Tibial nerve (tissue), 4 donors: ENCODE measurements around the gene UBL4B. TPM values are rescaled to one million over a fixed set of nuclear protein-coding genes. Genes with fewer than 3 reads are reported as not detected.
A peak's percentile ranks its signal among the peaks of the same experiment; 100 is the strongest.

Experiments used
- DNase-seq, 2 donors: peaks; one replicate each; pipeline ENCODE4 v3.0.0-alpha.2; 2019; ENCODE audit warnings: low spot score in 2 of 2
- H3K27ac ChIP-seq, 4 donors: fragments of 200-600 bp; sonication (generic) in 3 of 4; one replicate each; pipeline ENCODE4 v1.5.1; 2017 to 2019; ENCODE audit warnings: mild to moderate bottlenecking in 1 of 4
- H3K27me3 ChIP-seq, 2 donors: fragments of 200-600 bp; sonication (generic) in 1 of 2; one replicate each; pipeline versions ENCODE4 v1.5.1 to v1.6.0; 2017 to 2019
- H3K36me3 ChIP-seq, 3 donors: fragments of 200-600 bp; sonication (generic); one replicate each; pipeline ENCODE4 v1.5.1; 2018 to 2019
- H3K4me1 ChIP-seq, 4 donors: fragments of 200-600 bp; sonication (generic) in 3 of 4; one replicate each; pipeline ENCODE4 v1.5.1; 2017 to 2019
- H3K4me3 ChIP-seq, 4 donors: fragments of 200-600 bp; sonication (generic) in 3 of 4; one replicate each; pipeline ENCODE4 v1.5.1; 2017 to 2019; ENCODE audit warnings: mild to moderate bottlenecking in 1 of 4, moderate library complexity in 1 of 4
- H3K9me3 ChIP-seq, 4 donors: fragments of 200-600 bp; sonication (generic) in 3 of 4; one replicate each; pipeline ENCODE4 v1.5.1; 2017 to 2019
- EP300 ChIP-seq, 2 donors: sonication (generic); formaldehyde crosslinking; IDR thresholded peaks; one replicate each; pipeline ENCODE4 v1.6.1; 2017; ENCODE audit warnings: antibody characterized with exemption in 2 of 2, mild to moderate bottlenecking in 1 of 2
- POLR2A ChIP-seq, 2 donors: fragments of 450-650 bp; IDR thresholded peaks; one replicate each; pipeline ENCODE4 v1.6.1; 2017; ENCODE audit warnings: antibody characterized with exemption in 2 of 2, mild to moderate bottlenecking in 2 of 2, moderate library complexity in 2 of 2
- WGBS, 2 donors: methylation state at CpG; one replicate each; pipeline ENCODE4 v1.1.5; 2018; 5-methylcytosine and 5-hydroxymethylcytosine counted together
- total RNA-seq, 4 donors: library from RNA; depleted of rRNA; stranded (reverse); fragments of >200 nt; gene quantifications; one replicate each; pipeline ENCODE4 v1.1.0, GENCODE V29; 2016
- TF ChIP-seq, protein P1 (sequence below), 5 experiments: fragments of 200-600 bp in 3 of 5; fragments of 450-650 bp in 2 of 5; sonication (generic) in 3 of 5; IDR thresholded peaks; one replicate each; pipeline ENCODE4 v1.5.1; 2016 to 2019; ENCODE audit warnings: antibody characterized with exemption in 5 of 5, mild to moderate bottlenecking in 3 of 5, moderate library complexity in 2 of 5

Gene UBL4B
- total RNA-seq, 4 donors from 2014 or later: 0.42 TPM; not detected in 3

DNA sequence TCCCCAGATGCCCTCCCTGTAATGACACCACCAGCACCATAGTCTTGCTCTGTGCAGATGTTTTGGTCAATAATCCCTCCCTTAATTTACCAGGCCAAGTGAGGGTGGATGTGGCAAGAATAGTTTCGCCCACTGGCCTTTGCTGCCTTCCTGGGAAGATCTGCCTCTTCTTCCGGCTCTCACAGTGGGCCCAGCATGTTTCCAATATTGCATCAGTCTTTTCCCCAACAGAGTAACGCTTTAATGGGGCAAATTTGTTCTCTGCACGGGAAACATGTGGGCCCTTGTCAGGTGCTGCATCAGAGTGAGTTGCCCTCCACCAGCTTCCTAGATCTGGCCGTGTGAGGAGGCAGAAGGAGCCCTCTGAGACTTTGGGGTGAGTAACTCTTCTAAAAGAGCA, 29.8 kb upstream of the UBL4B start:
- H3K4me1 ChIP-seq: peaks cover 0 to 13% (median 5%) of the 10 kb centered on the region in 4 donors
- H3K27me3 ChIP-seq: peaks cover 0 to 17% of the 10 kb centered on the region in 2 donors
- DNase-seq: no peak
- H3K27ac ChIP-seq: no peak overlapping the region
- H3K4me3 ChIP-seq: no peak overlapping the region
- no peak for TF ChIP-seq POLR2A (IDR thresholded peaks at IDR 0.05)
- no peak for TF ChIP-seq EP300 (IDR thresholded peaks at IDR 0.05)
- 83 to 94% methylated on average over 5 of the region's 5 CpGs for WGBS, 2 donors
- H3K9me3 ChIP-seq: no peaks in the 10 kb centered on the region
- H3K36me3 ChIP-seq: no peaks in the 10 kb centered on the region

DNA sequence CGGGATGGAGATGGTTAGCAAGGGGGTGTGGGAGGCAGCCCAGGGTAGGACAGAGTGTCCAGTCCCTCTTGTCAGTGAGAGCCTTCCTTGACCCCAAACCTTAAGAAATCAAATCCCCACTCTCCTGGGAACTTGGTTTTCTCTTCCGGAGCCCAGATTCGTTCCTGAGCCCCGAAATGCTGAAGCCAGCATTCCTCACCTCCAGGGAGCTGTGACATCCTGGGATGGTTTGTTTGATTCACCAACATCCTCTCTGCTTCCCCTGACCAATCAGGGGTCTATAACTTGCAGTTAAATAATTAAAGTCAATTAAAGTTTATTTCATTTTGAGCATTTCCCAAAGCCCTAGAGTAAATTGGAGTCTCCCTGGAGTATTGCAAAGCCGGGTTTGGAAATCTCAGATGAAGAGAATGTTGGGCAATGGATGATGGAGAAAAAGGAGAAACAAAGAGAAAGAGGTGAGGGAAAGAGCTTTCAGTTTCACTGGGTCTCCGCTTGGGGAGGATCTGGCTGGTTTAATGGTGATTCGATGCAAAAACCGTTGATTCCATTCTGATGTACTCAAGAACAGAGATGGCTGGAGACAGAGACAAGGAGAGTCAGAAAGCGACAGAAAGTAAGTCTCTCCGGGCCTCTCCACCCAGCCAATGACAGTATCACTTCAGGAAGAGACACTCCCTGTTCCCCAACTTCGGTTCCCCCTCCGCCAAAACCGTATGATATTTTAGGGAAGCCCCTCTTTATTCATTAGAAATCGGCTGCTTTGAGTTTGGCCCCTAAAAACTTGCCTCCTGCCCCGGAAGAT, 29.0 kb upstream of the UBL4B start:
- Histone ChIP-seq H3K4me3 (peak overlapping the region; percentile 57 to 72 (median 61)), H3K9me3 (no peaks in the 10 kb centered on the region), H3K27me3 (peaks cover 0 to 17% of the 10 kb centered on the region in 2 donors), H3K27ac (peak overlapping the region in 3 of 4 donors; percentile 74 to 80 (median 76)), H3K4me1 (peaks cover 0 to 13% (median 5%) of the 10 kb centered on the region in 4 donors), H3K36me3 (no peaks in the 10 kb centered on the region)
- TF ChIP-seq, protein P1, sequence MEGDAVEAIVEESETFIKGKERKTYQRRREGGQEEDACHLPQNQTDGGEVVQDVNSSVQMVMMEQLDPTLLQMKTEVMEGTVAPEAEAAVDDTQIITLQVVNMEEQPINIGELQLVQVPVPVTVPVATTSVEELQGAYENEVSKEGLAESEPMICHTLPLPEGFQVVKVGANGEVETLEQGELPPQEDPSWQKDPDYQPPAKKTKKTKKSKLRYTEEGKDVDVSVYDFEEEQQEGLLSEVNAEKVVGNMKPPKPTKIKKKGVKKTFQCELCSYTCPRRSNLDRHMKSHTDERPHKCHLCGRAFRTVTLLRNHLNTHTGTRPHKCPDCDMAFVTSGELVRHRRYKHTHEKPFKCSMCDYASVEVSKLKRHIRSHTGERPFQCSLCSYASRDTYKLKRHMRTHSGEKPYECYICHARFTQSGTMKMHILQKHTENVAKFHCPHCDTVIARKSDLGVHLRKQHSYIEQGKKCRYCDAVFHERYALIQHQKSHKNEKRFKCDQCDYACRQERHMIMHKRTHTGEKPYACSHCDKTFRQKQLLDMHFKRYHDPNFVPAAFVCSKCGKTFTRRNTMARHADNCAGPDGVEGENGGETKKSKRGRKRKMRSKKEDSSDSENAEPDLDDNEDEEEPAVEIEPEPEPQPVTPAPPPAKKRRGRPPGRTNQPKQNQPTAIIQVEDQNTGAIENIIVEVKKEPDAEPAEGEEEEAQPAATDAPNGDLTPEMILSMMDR (IDR thresholded peaks at IDR 0.05): no peak
- TF ChIP-seq POLR2A (IDR thresholded peaks at IDR 0.05) (no peak), EP300 (IDR thresholded peaks at IDR 0.05) (no peak)
- DNase-seq: peak in 1 of 2 donors; percentile 7
- 30 to 37% methylated on average over 15 of the region's 15 CpGs for WGBS, 2 donors

DNA sequence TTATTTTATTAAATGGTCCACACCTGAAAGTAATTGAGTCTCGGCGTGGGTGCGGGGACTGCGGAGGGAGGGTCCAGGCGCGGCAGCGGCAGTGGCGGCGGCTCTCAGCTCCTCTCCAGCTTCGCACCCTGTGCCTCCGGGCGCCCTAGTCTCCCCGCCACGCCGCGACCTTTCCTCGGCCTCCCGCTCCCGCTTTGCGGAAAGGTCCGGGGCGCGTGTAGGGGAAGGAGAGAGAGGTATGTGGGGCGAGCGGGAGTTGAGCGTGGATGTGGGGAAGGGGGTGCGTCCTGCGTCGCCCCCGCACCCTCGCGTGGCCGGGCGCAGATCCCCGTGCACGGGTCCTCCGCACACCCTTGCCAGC, 28.4 kb upstream of the UBL4B start:
- Histone ChIP-seq H3K27me3 (peaks cover 0 to 17% of the 10 kb centered on the region in 2 donors), H3K27ac (peak overlapping the region; percentile 28 to 80 (median 75)), H3K4me3 (peak overlapping the region; percentile 57 to 72 (median 61)), H3K4me1 (peaks cover 0 to 13% (median 5%) of the 10 kb centered on the region in 4 donors), H3K9me3 (no peaks in the 10 kb centered on the region), H3K36me3 (no peaks in the 10 kb centered on the region)
- TF ChIP-seq, protein P1 (IDR thresholded peaks at IDR 0.05): no peak
- TF ChIP-seq EP300 (IDR thresholded peaks at IDR 0.05) (no peak), POLR2A (IDR thresholded peaks at IDR 0.05) (no peak)
- no peak for DNase-seq
- 0 to 8% methylated on average over 23 to 35 of the region's 37 CpGs for WGBS, 2 donors

DNA sequence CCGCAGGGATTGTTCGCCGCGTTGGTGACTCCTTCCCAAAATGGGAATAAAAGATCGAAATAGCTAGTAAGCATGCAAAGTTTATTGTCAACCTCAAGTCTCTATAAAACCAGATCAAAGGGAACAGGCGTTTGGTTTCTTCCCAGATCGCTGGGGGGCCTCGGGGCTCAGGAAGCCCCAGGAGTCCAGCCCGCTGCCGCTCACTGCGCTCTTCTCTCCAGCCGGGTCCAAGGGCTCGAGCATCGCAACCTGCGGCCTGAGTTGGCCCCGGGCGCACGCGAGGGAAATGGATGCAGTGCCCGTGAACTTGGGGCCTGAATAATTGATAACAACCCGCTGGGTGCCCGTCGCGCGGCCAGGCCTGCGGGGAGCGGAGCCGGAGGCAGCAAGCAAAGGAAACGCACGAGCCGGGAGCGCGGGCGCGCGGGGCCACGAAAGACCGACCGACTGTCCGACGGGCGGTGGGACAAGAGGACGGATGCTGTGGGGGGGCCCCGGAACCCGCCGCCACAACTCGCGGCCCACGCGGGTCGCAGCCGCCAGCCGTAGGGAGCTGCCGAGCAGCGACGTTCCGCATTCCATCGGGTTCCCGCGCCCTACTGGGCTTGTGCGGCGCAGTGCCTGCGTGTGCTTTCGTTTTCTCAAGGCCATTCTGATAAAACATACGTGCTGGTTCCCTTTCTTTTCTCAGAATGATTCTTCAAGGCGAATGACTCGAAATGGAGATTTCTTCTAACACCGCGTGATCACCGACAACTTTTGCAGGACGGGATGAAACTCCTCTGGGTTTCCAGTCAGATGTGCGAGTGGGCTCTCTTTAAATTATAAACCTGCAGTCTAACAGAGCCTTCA, 27.8 kb upstream of the UBL4B start:
- peak overlapping the region; percentile 28 to 80 (median 75) for H3K27ac ChIP-seq
- DNase-seq: peak in 1 of 2 donors; percentile 12
- TF ChIP-seq POLR2A (IDR thresholded peaks at IDR 0.05): no peak
- TF ChIP-seq EP300 (IDR thresholded peaks at IDR 0.05): peak in 1 of 2 donors; percentile 50

DNA sequence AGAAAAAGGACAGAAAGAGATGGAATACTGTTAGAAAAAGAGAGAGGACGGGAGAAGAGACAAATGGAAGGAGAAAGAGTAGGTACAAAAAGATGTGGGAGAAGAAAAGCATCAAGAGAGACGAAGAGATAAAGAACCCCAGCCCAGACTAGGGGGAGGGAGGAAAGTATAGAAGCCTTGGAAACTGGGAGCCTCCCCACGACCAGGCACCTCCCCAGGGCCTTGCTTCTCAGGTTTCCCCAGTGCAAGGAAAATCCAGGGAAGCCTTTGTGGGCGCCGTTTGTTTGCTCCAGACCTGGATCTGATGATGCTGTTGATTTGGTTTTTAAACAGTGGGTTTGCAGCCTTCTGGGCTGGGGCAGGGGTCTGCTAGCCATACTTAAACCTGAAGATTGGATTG, 26.6 kb upstream of the UBL4B start:
- WGBS, 2 donors: 70 to 84% methylated on average over 5 of the region's 5 CpGs
- Histone ChIP-seq H3K9me3 (no peaks in the 10 kb centered on the region), H3K36me3 (no peaks in the 10 kb centered on the region), H3K4me1 (peaks cover 0 to 13% (median 5%) of the 10 kb centered on the region in 4 donors), H3K4me3 (no peak overlapping the region), H3K27me3 (peaks cover 0 to 17% of the 10 kb centered on the region in 2 donors), H3K27ac (no peak overlapping the region)
- DNase-seq: no peak
- TF ChIP-seq, protein P1 (IDR thresholded peaks at IDR 0.05): no peak
- TF ChIP-seq EP300 (IDR thresholded peaks at IDR 0.05) (no peak), POLR2A (IDR thresholded peaks at IDR 0.05) (no peak)

More for the DNA sequence above, 27.8 kb upstream of the UBL4B start:
- 4 to 6% methylated on average over 39 to 65 of the region's 72 CpGs for WGBS, 2 donors
- peak overlapping the region; percentile 57 to 72 (median 61) for H3K4me3 ChIP-seq
- peaks cover 0 to 17% of the 10 kb centered on the region in 2 donors for H3K27me3 ChIP-seq
- H3K36me3 ChIP-seq: no peaks in the 10 kb centered on the region
- H3K4me1 ChIP-seq: peaks cover 0 to 13% (median 5%) of the 10 kb centered on the region in 4 donors
- H3K9me3 ChIP-seq: no peaks in the 10 kb centered on the region
